Measurements from ENCODE around the gene RMP24.

Gene RMP24

GRCh38 chr18:35998967-35999366, 26.5 kb downstream of the RMP24 start:
- Histone ChIP-seq H3K27ac (no peak overlapping the region), H3K4me3 (no peak overlapping the region)
- DNase-seq (ENCODE audit: low spot score), result no peak
- TF ChIP-seq, protein P1, sequence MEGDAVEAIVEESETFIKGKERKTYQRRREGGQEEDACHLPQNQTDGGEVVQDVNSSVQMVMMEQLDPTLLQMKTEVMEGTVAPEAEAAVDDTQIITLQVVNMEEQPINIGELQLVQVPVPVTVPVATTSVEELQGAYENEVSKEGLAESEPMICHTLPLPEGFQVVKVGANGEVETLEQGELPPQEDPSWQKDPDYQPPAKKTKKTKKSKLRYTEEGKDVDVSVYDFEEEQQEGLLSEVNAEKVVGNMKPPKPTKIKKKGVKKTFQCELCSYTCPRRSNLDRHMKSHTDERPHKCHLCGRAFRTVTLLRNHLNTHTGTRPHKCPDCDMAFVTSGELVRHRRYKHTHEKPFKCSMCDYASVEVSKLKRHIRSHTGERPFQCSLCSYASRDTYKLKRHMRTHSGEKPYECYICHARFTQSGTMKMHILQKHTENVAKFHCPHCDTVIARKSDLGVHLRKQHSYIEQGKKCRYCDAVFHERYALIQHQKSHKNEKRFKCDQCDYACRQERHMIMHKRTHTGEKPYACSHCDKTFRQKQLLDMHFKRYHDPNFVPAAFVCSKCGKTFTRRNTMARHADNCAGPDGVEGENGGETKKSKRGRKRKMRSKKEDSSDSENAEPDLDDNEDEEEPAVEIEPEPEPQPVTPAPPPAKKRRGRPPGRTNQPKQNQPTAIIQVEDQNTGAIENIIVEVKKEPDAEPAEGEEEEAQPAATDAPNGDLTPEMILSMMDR (IDR thresholded peaks at IDR 0.05), result no peak

- TF ChIP-seq, protein P1 (IDR thresholded peaks at IDR 0.05), result no peak
- no peak overlapping the region for H3K27ac ChIP-seq
- no peak for DNase-seq (ENCODE audit: low spot score)
- H3K4me3 ChIP-seq, result no peak overlapping the region
Observed at GRCh38 chr18:35999925-36000324, 27.4 kb downstream of the RMP24 start.

GRCh38 chr18:36006997-36007396, 34.5 kb downstream of the RMP24 start:
- no peak overlapping the region for H3K4me3 ChIP-seq
- no peak overlapping the region for H3K27ac ChIP-seq
- no peak for DNase-seq (ENCODE audit: low spot score)
- TF ChIP-seq, protein P1 (IDR thresholded peaks at IDR 0.05), result no peak

GRCh38 chr18:36009214-36009613, 36.7 kb downstream of the RMP24 start:
- TF ChIP-seq, protein P1 (IDR thresholded peaks at IDR 0.05), result no peak
- no peak for DNase-seq (ENCODE audit: low spot score)
- no peak overlapping the region for H3K4me3 ChIP-seq

DNA sequence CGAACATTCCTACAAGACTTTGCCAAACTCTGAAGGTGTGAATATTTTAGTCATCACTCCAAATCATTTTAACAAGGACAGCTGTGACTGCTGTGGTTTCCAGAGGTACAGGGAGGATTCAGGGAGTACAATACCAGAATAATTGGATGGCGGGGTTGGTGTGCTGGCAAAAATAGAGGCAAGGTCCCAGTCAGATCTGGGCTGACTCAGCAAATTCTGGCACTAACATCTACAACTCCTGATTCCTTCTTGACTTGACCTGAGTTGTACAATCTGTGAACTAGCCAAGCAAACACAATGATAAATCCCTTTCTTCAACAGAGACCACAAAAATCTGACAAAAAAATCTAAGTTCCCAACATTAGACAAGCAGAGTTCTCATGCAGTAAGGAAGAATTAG, 40.4 kb downstream of the RMP24 start:
- TF ChIP-seq, protein P1 (IDR thresholded peaks at IDR 0.05), result no peak
- no peak overlapping the region for H3K4me3 ChIP-seq
- H3K27ac ChIP-seq, result no peak overlapping the region
- DNase-seq (ENCODE audit: low spot score), result no peak

More at GRCh38 chr18:36009214-36009613, 36.7 kb downstream of the RMP24 start:
- no peak overlapping the region for H3K27ac ChIP-seq

DNA sequence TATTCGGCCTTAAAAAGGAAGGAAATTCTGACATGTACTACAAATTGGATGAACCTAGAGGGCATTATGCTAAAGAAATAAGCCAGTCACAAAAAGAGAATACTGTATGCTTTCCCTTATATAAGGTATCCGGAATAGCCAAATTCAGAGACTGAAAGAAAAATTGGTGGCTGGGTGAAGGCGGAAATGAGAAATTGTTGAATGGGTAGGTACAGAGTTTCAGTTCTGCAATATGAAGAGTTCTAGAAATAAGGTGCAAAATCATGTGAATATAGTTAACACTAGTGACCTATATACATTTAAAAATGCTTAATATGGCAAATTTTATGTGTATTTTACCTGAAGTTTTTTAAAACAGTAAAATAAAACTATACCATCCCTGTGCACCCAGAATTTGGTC, 43.1 kb downstream of the RMP24 start:
- Histone ChIP-seq H3K27ac (no peak overlapping the region), H3K4me3 (no peak overlapping the region)
- TF ChIP-seq, protein P1 (IDR thresholded peaks at IDR 0.05), result no peak
- DNase-seq (ENCODE audit: low spot score), result no peak

GRCh38 chr18:36017232-36017631, 44.8 kb downstream of the RMP24 start:
- TF ChIP-seq, protein P1 (IDR thresholded peaks at IDR 0.05), result no peak
- Histone ChIP-seq H3K27ac (no peak overlapping the region), H3K4me3 (no peak overlapping the region)
- DNase-seq (ENCODE audit: low spot score), result no peak

All from coronary artery (tissue), 2 donors.